GM19351 (cell line): Measurements from ENCODE around the gene WDTC1.
A peak's percentile ranks its signal among the peaks of the same experiment; 100 is the strongest.

Experiments used
- ATAC-seq: cut with Tn5 transposase; IDR thresholded peaks from one replicate; pipeline ENCODE4 v1.9.1; 2021; ENCODE audit warnings: mild to moderate bottlenecking, moderate library complexity; ENCODE audit not compliant: unreplicated experiment

The WDTC1 gene

GRCh38 chr1:27300341-27301051, 66.1 kb downstream of the WDTC1 start:
- no peak for ATAC-seq

DNA sequence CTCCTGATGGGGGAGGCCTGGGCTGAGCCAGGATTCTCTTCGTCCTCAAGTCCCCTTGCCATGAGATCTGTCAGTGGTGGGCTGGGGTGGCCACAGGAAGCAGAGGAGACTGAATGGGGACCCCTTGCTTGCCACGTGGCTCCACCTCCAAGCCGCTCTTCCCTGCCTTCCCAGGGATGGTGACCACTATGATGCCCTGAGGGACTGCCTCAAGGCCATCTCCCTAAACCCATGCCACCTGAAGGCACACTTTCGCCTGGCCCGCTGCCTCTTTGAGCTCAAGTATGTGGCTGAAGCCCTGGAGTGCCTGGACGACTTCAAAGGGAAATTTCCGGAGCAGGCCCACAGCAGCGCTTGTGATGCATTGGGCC, 66.6 kb downstream of the WDTC1 start:
- ATAC-seq, result no peak

- ATAC-seq, result no peak
Observed at GRCh38 chr1:27301582-27302199, 67.3 kb downstream of the WDTC1 start.

GRCh38 chr1:27302612-27303011, 68.2 kb downstream of the WDTC1 start:
- no peak for ATAC-seq

DNA sequence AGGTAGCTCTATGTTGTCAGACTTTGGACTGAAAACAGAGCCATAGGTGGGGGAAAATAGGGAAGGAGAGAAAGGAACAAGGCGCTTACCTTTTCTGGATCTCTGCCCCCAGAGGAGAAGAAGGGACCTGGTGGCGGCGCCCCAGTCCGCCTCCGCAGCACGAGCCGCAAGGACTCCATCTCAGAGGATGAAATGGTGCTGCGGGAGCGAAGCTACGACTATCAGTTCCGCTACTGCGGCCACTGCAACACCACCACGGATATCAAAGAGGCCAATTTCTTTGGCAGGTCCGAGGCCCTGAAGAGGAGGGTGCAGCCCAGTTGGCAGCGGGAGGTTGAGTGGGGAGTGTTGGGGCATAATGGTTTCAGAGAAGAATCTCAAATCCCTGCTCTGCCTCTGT, 69.1 kb downstream of the WDTC1 start:
- no peak for ATAC-seq

GRCh38 chr1:27306071-27306470, 71.6 kb downstream of the WDTC1 start:
- ATAC-seq, result no peak

GRCh38 chr1:27306892-27307761, 72.7 kb downstream of the WDTC1 start:
- ATAC-seq, result no peak

GRCh38 chr1:27307874-27308598, 73.6 kb downstream of the WDTC1 start:
- no peak for ATAC-seq

GRCh38 chr1:27314169-27314568, 79.7 kb downstream of the WDTC1 start:
- no peak for ATAC-seq

DNA sequence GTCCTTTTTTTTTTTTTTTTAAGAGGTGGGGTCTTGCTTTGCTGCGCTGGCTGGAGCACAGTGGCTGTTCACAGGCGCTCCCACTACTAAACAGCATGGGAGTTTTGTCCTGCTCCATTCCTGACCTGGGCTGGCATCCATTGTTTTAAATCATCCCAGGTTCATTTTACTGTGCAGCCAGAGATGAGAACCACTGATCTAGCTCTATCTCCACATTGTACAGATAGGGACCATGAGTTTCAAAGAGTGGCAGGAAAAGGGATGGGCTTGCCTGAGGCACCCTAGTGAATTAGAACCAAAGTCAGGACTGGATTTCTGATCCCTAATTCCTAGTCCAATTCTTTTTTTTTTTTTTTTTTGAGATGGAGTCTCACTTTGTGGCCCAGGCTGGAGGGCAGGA, 80.3 kb downstream of the WDTC1 start:
- ATAC-seq, result no peak

DNA sequence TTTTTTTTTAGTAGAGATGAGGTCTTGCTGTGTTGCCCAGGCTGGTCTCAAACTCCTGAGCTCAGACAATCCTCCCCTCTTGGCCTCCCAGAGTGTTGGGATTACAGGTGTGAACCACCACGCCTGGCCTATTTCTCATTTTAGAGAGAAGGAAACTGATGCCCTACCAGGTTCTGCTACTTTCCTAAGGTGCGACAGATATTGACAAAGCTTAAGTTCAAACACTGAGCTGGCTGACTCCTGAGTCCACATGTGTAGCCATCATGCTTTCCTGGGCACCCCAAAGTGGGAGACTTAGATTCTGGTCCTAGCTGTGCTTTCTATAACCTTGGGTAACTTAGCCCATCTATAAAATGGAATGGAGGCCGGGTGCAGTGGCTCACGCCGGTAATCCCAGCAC, 82.4 kb downstream of the WDTC1 start:
- ATAC-seq, result no peak

DNA sequence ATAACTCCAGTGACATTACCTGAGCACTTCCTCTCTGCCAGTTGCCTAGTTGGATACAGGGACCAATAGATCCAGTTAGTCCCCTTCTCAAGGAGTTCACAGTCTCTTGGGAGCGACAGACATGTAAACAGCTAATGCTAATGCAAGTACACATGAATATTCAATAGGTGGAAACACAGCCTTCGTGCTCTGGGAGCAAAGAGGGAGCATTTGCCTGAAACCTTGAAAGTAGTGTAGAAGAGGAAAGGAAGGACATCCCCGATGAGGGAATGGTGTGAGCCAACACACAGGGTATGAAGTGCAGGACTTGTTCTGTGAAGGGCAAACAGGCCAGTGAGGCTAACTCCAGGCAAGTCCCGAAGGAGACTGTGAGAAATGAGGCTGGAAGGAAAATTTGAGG, 83.7 kb downstream of the WDTC1 start:
- no peak for ATAC-seq

- no peak for ATAC-seq
Observed at GRCh38 chr1:27318596-27318995, 84.2 kb downstream of the WDTC1 start.

GRCh38 chr1:27321813-27322568, 87.6 kb downstream of the WDTC1 start, which contains the start of gene TMEM222:
Gene TMEM222, plus strand, starts transcription at chr1:27322163. Its CDS starts 35 bp downstream, at chr1:27322198.
- ATAC-seq, result peak; percentile 95

GRCh38 chr1:27322569-27323240, 88.3 kb downstream of the WDTC1 start:
- no peak for ATAC-seq

DNA sequence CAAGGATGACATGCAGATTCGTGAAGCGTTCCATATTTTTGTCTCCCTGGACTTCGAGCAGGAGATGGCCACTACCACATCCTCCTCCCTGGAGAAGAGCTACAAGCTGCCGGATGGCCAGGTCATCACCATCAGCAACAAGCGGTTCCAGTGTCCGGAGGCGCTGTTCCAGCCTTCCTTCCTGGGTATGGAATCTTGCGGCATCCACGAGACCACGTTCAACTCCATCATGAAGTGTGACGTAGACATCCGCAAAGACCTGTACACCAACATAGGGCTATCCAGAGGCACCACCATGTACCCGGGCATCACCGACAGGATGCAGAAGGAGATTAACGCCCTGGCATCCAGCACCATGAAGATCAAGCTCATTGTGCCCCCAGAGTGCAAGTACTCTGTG, 90.9 kb downstream of the WDTC1 start:
- ATAC-seq, result no peak

- no peak for ATAC-seq
Observed at GRCh38 chr1:27327964-27328363, 93.5 kb downstream of the WDTC1 start.

- ATAC-seq, result no peak
Observed at GRCh38 chr1:27330786-27331185, 96.4 kb downstream of the WDTC1 start.

DNA sequence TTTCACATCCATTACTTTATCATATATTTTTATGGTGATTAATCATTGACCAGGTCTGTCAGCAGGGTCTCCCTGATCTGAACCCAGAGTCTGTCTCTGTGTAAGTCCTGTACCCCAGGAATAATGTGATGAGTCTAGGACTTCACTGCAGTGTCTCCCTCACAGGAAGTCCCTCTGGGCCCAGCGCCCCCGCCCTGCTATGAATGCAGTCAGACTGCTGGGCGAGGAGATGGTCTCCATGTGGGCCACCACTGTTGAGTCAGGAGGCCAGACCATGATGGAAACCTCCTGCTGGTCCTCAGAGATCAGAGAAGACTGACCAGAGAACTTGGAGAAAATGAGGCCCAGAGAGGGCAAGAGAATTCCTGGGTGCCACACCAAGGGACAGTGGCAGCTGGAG, 97.0 kb downstream of the WDTC1 start:
- ATAC-seq, result no peak

- no peak for ATAC-seq
Observed at GRCh38 chr1:27331922-27332321, 97.5 kb downstream of the WDTC1 start.
